ENCODE measurements around the gene PLPP4. TPM values are rescaled to one million over a fixed set of nuclear protein-coding genes. Genes with fewer than 3 reads are reported as not detected.

The PLPP4 gene
- total and polyA plus RNA-seq, 10 donors, result not detected

- Histone ChIP-seq H3K9me3 (no peaks in the 10 kb centered on the region), H3K4me3 (no peak overlapping the region), H3K27me3 (replicated peaks in 1 of 7) (peaks cover 0 to 51% (median 23%) of the 10 kb centered on the region in 7 donors), H3K36me3 (no peaks in the 10 kb centered on the region), H3K4me1 (peaks cover 0 to 8% (median 5%) of the 10 kb centered on the region in 6 donors), H3K27ac (no peak overlapping the region)
- 85 to 92% (median 88%) methylated on average over 8 of the region's 8 CpGs for WGBS, 5 donors
- no peak for TF ChIP-seq POLR2A (IDR thresholded peaks at IDR 0.05)
- TF ChIP-seq, protein P1, sequence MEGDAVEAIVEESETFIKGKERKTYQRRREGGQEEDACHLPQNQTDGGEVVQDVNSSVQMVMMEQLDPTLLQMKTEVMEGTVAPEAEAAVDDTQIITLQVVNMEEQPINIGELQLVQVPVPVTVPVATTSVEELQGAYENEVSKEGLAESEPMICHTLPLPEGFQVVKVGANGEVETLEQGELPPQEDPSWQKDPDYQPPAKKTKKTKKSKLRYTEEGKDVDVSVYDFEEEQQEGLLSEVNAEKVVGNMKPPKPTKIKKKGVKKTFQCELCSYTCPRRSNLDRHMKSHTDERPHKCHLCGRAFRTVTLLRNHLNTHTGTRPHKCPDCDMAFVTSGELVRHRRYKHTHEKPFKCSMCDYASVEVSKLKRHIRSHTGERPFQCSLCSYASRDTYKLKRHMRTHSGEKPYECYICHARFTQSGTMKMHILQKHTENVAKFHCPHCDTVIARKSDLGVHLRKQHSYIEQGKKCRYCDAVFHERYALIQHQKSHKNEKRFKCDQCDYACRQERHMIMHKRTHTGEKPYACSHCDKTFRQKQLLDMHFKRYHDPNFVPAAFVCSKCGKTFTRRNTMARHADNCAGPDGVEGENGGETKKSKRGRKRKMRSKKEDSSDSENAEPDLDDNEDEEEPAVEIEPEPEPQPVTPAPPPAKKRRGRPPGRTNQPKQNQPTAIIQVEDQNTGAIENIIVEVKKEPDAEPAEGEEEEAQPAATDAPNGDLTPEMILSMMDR (IDR thresholded peaks at IDR 0.05 in 8 of 11, conservative IDR thresholded peaks at IDR 0.05 in 3 of 11), result no peak
- no peak for TF ChIP-seq POLR2AphosphoS5 (IDR thresholded peaks at IDR 0.05)
- no peak for DNase-seq
- intact Hi-C loops (cut with DNase I; ENCODE audit: low total_unique reads), result no loop called here
These were observed 5.1 kb downstream of the PLPP4 start for GRCh38 chr10:120462018-120462682.

GRCh38 chr10:120465138-120465537 lies 8.1 kb downstream of the PLPP4 start:
- Histone ChIP-seq H3K27me3 (replicated peaks in 1 of 7) (peaks cover 0 to 21% (median 0%) of the 10 kb centered on the region in 7 donors), H3K4me1 (no peaks in the 10 kb centered on the region), H3K36me3 (no peaks in the 10 kb centered on the region), H3K4me3 (no peak overlapping the region), H3K27ac (no peak overlapping the region), H3K9me3 (no peaks in the 10 kb centered on the region)
- intact Hi-C loops (cut with DNase I; ENCODE audit: low total_unique reads), result no loop called here
- WGBS, 5 donors, result 43 to 74% (median 60%) methylated on average over 2 of the region's 2 CpGs
- TF ChIP-seq POLR2A (IDR thresholded peaks at IDR 0.05), result no peak
- no peak for DNase-seq

- Histone ChIP-seq H3K4me1 (no peaks in the 10 kb centered on the region), H3K9me3 (peaks cover 0 to 8% (median 2%) of the 10 kb centered on the region in 8 donors), H3K27me3 (replicated peaks in 1 of 7) (peaks cover 0 to 15% (median 0%) of the 10 kb centered on the region in 7 donors), H3K27ac (no peak overlapping the region), H3K36me3 (no peaks in the 10 kb centered on the region), H3K4me3 (no peak overlapping the region)
- intact Hi-C loops (cut with DNase I; ENCODE audit: low total_unique reads), result no loop called here
- TF ChIP-seq POLR2AphosphoS5 (IDR thresholded peaks at IDR 0.05) (no peak), POLR2A (IDR thresholded peaks at IDR 0.05) (no peak)
- TF ChIP-seq, protein P1 (IDR thresholded peaks at IDR 0.05 in 8 of 11, conservative IDR thresholded peaks at IDR 0.05 in 3 of 11), result no peak
- 80 to 96% (median 89%) methylated on average over 2 of the region's 2 CpGs for WGBS, 5 donors
- no peak for DNase-seq
These were observed 9.0 kb downstream of the PLPP4 start for GRCh38 chr10:120466006-120466405.

DNA sequence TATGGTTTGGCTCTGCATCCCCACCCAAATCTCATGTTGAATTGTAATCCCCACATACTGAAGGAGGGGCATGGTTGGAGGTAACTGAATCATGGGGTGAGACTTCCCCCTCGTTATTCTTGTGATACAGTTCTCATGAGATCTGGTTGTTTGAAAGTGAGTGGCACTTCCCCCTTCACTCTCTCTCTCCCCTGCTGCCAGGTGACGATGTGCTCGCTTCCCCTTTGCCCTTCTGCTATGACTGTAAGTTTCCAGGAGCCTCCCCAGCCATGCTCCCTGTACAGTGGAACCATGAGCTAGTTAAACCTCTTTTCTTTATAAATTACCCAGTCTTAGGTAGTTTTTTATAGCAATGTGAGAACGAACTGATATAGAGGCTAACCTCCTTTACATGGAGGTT lies 16.6 kb downstream of the PLPP4 start:
- WGBS, 5 donors, result 34 to 48% (median 37%) methylated on average over 4 of the region's 4 CpGs
- TF ChIP-seq, protein P1 (IDR thresholded peaks at IDR 0.05 in 8 of 11, conservative IDR thresholded peaks at IDR 0.05 in 3 of 11), result no peak

More for the DNA sequence above, 16.6 kb downstream of the PLPP4 start:
- no peak for DNase-seq
- no peak overlapping the region for H3K27ac ChIP-seq
- H3K4me1 ChIP-seq, result no peaks in the 10 kb centered on the region
- no peaks in the 10 kb centered on the region for H3K36me3 ChIP-seq
- H3K27me3 ChIP-seq (replicated peaks in 1 of 7), result peaks cover 0 to 18% (median 0%) of the 10 kb centered on the region in 7 donors
- intact Hi-C loops (cut with DNase I; ENCODE audit: low total_unique reads), result no loop called here
- no peak overlapping the region for H3K4me3 ChIP-seq
- H3K9me3 ChIP-seq, result peaks cover 0 to 32% (median 10%) of the 10 kb centered on the region in 8 donors
